DND-41 (cell line): Measurements from ENCODE around the gene LYPD3.

Experiments used
- CTCF ChIP-seq: IDR thresholded peaks from 2 replicates; pipeline ENCODE4 v1.5.1; 2012; ENCODE audit warnings: borderline replicate concordance, low read length, moderate library complexity, mild to moderate bottlenecking; ENCODE audit not compliant: poor library complexity, severe bottlenecking; ENCODE audit errors: extremely low read depth
- EZH2 ChIP-seq: IDR thresholded peaks from 3 replicates; pipeline ENCODE4 v1.6.1; 2012; ENCODE audit warnings: borderline replicate concordance, low read depth, mild to moderate bottlenecking, moderate library complexity, low read length, inconsistent platforms; ENCODE audit not compliant: severe bottlenecking

DNA sequence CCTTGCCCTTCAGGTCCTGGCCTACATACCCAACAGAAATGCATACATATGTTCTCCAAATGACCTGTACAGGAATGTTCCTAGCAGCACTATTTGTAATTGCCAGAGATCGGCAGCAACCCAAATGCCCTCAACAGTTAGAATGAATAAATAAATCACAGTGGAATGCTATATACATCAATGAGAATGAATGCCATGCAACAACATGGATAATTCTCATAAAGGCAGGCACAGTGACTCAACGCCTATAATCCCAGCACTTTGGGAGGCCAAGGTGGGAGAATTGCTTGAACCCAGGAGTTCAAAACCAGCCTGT is 32.1 kb downstream of the LYPD3 start:
- TF ChIP-seq CTCF: no peak
- TF ChIP-seq EZH2: no peak
